Measurements from ENCODE around the gene FHAD1.

The FHAD1 gene

DNA sequence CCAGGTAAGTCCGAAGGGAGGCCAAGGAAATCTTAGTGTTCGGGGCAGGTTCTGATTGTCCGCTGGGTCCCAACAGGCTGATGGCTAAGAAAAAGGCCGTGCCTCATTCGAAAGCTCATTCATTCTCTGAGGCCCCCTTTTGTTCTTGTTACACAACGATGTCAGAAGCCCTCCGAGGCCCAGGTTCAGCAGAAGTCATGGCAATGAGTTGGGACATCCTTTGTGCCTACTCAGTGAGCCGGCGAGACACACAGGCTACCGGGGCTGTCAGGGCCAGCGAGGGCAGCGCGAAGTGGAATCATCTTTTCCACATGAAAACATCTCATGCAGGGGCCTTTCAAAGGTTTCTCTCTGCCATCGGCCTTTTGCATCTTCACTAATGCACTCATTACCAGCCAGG is 113.7 kb downstream of the FHAD1 start:
- TF ChIP-seq CTCF (IDR thresholded peaks at IDR 0.05) = no peak

- no peak for TF ChIP-seq CTCF (IDR thresholded peaks at IDR 0.05)
Measured at GRCh38 chr1:15362096-15362736, 115.2 kb downstream of the FHAD1 start.

DNA sequence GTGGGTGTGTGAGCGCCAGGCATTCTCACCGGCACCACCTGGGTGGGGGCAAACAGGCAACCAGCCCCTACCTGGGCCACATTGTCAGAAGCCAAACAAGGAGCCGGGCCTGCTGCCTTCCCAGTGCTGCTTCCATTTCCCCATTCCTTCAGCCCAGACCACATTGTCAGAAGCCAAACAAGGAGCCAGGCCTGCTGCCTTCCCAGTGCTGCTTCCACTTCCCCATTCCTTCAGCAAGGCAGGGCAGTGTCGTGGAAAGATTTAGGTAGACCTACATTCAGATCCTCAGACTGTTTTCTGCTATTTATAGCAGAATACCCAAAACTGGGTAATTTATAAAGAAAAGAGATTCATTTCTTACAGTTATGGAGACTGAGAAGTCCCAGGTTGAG is 115.7 kb downstream of the FHAD1 start:
- TF ChIP-seq CTCF (IDR thresholded peaks at IDR 0.05) = no peak

DNA sequence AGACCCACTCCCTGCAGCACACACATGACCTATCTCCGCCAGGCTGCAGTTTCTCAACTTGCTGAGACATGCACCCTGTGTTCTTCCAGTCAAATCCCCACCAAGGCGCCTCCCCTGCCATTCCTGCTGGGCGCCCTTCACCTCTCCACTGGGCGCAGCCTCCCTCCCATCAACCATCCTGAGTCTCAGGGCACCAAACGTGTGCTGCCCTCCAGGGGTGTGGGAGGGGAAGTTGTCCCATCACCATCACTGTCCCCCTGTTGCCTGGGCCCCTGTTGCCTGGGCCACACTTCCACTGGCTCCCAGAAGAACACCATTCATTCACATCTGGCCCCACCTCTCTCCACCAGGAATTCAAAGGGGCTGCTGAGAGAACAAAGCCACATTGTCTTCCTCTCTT is 117.7 kb downstream of the FHAD1 start:
- no peak for TF ChIP-seq CTCF (IDR thresholded peaks at IDR 0.05)

GRCh38 chr1:15368888-15369287 is 121.9 kb downstream of the FHAD1 start:
- no peak for TF ChIP-seq CTCF (IDR thresholded peaks at IDR 0.05)

DNA sequence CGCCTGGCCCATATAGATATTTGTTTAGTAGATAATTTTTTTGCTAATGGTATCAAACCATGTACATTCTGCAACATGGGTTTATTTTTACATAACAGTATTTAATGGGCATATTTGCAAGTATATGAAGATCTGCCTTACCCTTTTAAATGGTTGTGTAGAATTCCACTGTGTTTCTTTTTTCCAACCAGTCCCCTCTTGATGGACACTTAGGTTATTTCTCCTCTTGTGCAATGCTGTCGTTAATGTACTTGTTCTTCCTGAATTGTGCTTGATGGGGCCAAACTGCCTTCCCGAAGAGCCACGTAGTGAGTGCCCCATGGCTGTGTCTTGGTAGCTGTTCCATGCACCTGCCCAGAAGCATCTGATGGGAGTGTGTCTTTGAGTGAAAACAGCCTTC is 123.2 kb downstream of the FHAD1 start:
- no peak for TF ChIP-seq CTCF (IDR thresholded peaks at IDR 0.05)

DNA sequence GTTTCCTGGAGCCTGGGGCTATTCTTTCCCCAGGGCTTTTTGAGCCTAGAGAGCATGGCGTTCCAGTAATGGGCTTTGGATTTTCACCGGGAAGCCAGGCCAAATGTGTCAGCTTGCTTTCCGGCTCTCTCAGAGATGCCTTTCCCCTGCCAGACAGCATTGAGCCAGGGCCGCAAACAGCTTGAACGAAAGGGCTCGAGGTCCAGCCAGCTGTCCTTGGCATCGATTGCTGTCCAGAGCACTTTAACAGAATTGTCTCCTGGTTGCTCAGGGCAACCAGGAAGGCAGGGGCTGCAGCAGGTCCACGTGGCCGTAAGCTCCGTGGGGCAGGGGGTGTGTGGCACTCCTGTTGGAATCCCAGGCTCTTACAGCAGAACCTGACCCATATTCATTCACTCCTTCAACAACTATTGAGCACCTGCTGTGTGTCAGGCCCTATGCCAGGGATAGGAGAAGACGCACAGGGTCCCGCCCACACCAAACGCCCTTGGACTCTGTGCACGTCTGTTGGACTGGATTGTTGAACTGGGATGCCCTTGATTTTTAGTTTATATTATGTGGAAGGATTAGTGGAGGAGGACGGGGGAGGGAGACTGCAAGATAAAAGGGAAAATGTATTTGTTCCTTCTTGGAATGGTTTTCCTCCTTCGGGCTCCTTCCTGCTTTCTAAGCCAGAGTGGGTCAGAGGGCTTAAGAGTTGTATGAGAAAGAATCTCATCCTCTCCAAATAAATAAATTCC is 123.9 kb downstream of the FHAD1 start:
- no peak for TF ChIP-seq CTCF (IDR thresholded peaks at IDR 0.05)

Measured in LNCAP (cell line).